B cell (primary cell): ENCODE results near the gene DIS3.

Source experiments
- CTCF ChIP-seq: fragments of 200-600 bp; IDR thresholded peaks from one replicate; pipeline ENCODE4 v1.8.0; 2022; ENCODE audit warnings: antibody characterized with exemption, mild to moderate bottlenecking
- EZH2 ChIP-seq: IDR thresholded peaks from 2 replicates; pipeline ENCODE4 v1.6.1; 2012; ENCODE audit warnings: borderline replicate concordance, low read depth, mild to moderate bottlenecking, moderate library complexity, low read length; ENCODE audit not compliant: insufficient read depth, poor library complexity, severe bottlenecking

GRCh38 chr13:72745260-72745659 lies 36.4 kb downstream of the DIS3 start:
- TF ChIP-seq EZH2: no peak
- no peak for TF ChIP-seq CTCF
